Gastroesophageal sphincter (tissue), 3 donors: Measurements from ENCODE around the gene CFAP251.

Experiments used
- CTCF ChIP-seq, 4 experiments: fragments of 200-600 bp in 2 of 4; fragments of 450-650 bp in 2 of 4; sonication (generic) in 1 of 4; IDR thresholded peaks; one replicate each; pipeline ENCODE4 v1.5.1; 2017 to 2019; ENCODE audit warnings: antibody characterized with exemption in 4 of 4, mild to moderate bottlenecking in 2 of 4, moderate library complexity in 2 of 4
- EP300 ChIP-seq: sonication (generic); formaldehyde crosslinking; IDR thresholded peaks from one replicate; pipeline ENCODE4 v1.6.1; 2017; ENCODE audit warnings: antibody characterized with exemption, mild to moderate bottlenecking
- POLR2A ChIP-seq, 2 donors: fragments of 450-650 bp; IDR thresholded peaks; one replicate each; pipeline ENCODE4 v1.6.1; 2017; ENCODE audit warnings: antibody characterized with exemption in 2 of 2, mild to moderate bottlenecking in 2 of 2, moderate library complexity in 1 of 2
- POLR2AphosphoS5 ChIP-seq: sonication (generic); formaldehyde crosslinking; IDR thresholded peaks from one replicate; pipeline ENCODE4 v1.6.1; 2017; ENCODE audit warnings: antibody characterized with exemption

- no peak for TF ChIP-seq CTCF (IDR thresholded peaks at IDR 0.05)
- TF ChIP-seq POLR2AphosphoS5, result no peak
- TF ChIP-seq POLR2A (IDR thresholded peaks at IDR 0.05), result no peak
- TF ChIP-seq EP300, result no peak
Measured at GRCh38 chr12:121980191-121980891, 61.9 kb downstream of the CFAP251 start.
